K562 (cell line): ENCODE measurements around the gene CEMIP2. TPM values are rescaled to one million over a fixed set of nuclear protein-coding genes. Genes with fewer than 3 reads are reported as not detected.

Experiments used
- CBFA2T2 ChIP-seq: fragments of 450-650 bp; conservative IDR thresholded peaks from 2 replicates; pipeline ENCODE4 v1.6.1; 2017; ENCODE audit warnings: mild to moderate bottlenecking
- ETS2 ChIP-seq: IDR thresholded peaks from 2 replicates; pipeline ENCODE4 v1.6.1; 2016; ENCODE audit warnings: borderline replicate concordance, missing genetic modification characterization, mild to moderate bottlenecking, moderate library complexity, missing compliant biosample characterization; ENCODE audit not compliant: poor library complexity, severe bottlenecking
- FOXK2 ChIP-seq, 2 experiments: fragments of 450-650 bp; IDR thresholded peaks in 1 of 2; conservative IDR thresholded peaks in 1 of 2; 2 replicates each; pipeline ENCODE4 v1.6.1; 2016; ENCODE audit warnings: low read depth in 2 of 2, mild to moderate bottlenecking in 1 of 2
- GTF2F1 ChIP-seq: IDR thresholded peaks from 2 replicates; pipeline ENCODE4 v1.6.1; 2011; ENCODE audit warnings: low read depth, low read length, improper control_type of control experiment
- HDAC2 ChIP-seq: fragments of 450-650 bp; IDR thresholded peaks from 2 replicates; pipeline ENCODE4 v1.6.1; 2016; ENCODE audit warnings: mild to moderate bottlenecking
- HES1 ChIP-seq: fragments of 450-650 bp; IDR thresholded peaks from 2 replicates; pipeline ENCODE4 v1.6.1; 2016; ENCODE audit warnings: low read depth, mild to moderate bottlenecking, moderate library complexity
- KHSRP ChIP-seq: fragments of 450-650 bp; IDR thresholded peaks from 2 replicates; pipeline ENCODE4 v1.6.1; 2017
- MIER1 ChIP-seq: fragments of 450-650 bp; IDR thresholded peaks from 2 replicates; pipeline ENCODE4 v1.6.1; 2016; ENCODE audit warnings: antibody characterized with exemption, mild to moderate bottlenecking, low read depth
- NCOR1 ChIP-seq: fragments of 450-650 bp; IDR thresholded peaks from 2 replicates; pipeline ENCODE4 v1.6.1; 2016; ENCODE audit warnings: mild to moderate bottlenecking, moderate library complexity
- NFIC ChIP-seq: fragments of 450-650 bp; IDR thresholded peaks from 2 replicates; pipeline ENCODE4 v1.6.1; 2017; ENCODE audit warnings: mild to moderate bottlenecking, inconsistent platforms
- PYGO2 ChIP-seq: fragments of 450-650 bp; IDR thresholded peaks from 2 replicates; pipeline ENCODE4 v1.6.1; 2016; ENCODE audit warnings: mild to moderate bottlenecking, missing genetic modification characterization, moderate library complexity, missing compliant biosample characterization
- RNF2 ChIP-seq: sonication (generic); IDR thresholded peaks from 2 replicates; pipeline ENCODE4 v1.6.1; 2016
- SIN3B ChIP-seq: fragments of 450-650 bp; IDR thresholded peaks from 2 replicates; pipeline ENCODE4 v1.6.1; 2017; ENCODE audit warnings: low read depth, mild to moderate bottlenecking, moderate library complexity
- STAG1 ChIP-seq: sonication (generic); formaldehyde crosslinking; IDR thresholded peaks from 2 replicates; pipeline ENCODE4 v1.5.0; 2020; ENCODE audit warnings: missing genetic modification reagents, borderline replicate concordance
- TBL1XR1 ChIP-seq, 2 experiments: IDR thresholded peaks; 2 replicates each; pipeline ENCODE4 v1.6.1; 2012; ENCODE audit warnings: improper control_type of control experiment in 2 of 2, low read length in 2 of 2, mild to moderate bottlenecking in 1 of 2
- TGIF2 ChIP-seq: sonication (generic); formaldehyde crosslinking; IDR thresholded peaks from 2 replicates; pipeline ENCODE4 v1.8.1; 2022; ENCODE audit warnings: mild to moderate bottlenecking, missing genetic modification reagents, moderate library complexity
- TSHZ1 ChIP-seq: fragments of 250-450 bp; sonication (Bioruptor Pico); IDR thresholded peaks from 2 replicates; pipeline ENCODE4 v1.4.0; 2020; ENCODE audit warnings: mild to moderate bottlenecking, moderate library complexity
- ZBTB7A ChIP-seq: IDR thresholded peaks from 2 replicates; pipeline ENCODE4 v1.6.1; 2011; ENCODE audit warnings: low read depth, mild to moderate bottlenecking, low read length, moderate library complexity, borderline replicate concordance; ENCODE audit not compliant: control insufficient read depth
- ZBTB8A ChIP-seq: fragments of 450-650 bp; IDR thresholded peaks from 2 replicates; pipeline ENCODE4 v1.6.1; 2018; ENCODE audit warnings: mild to moderate bottlenecking, moderate library complexity; ENCODE audit not compliant: partially characterized antibody
- ZNF121 ChIP-seq: sonication (generic); formaldehyde crosslinking; conservative IDR thresholded peaks from 2 replicates; pipeline ENCODE4 v1.8.0; 2022; ENCODE audit warnings: missing genetic modification reagents
- ZNF274 ChIP-seq: IDR thresholded peaks from 2 replicates; pipeline ENCODE4 v1.6.1; 2011; ENCODE audit warnings: low read depth, mild to moderate bottlenecking, low read length, moderate library complexity, borderline replicate concordance
- ZNF444 ChIP-seq: fragments of 250-450 bp; sonication (Bioruptor Pico); IDR thresholded peaks from 2 replicates; pipeline ENCODE4 v1.4.0; 2020; ENCODE audit warnings: mild to moderate bottlenecking, moderate library complexity
- ZNF655 ChIP-seq: fragments of 250-450 bp; sonication (Bioruptor Pico); IDR thresholded peaks from 2 replicates; pipeline ENCODE4 v1.5.0; 2021
- ZNF79 ChIP-seq: fragments of 250-450 bp; sonication (Bioruptor Pico); IDR thresholded peaks from 2 replicates; pipeline ENCODE4 v1.4.0; 2020; ENCODE audit warnings: low read depth, mild to moderate bottlenecking, moderate library complexity
- polyA plus RNA-seq, 8 experiments: library from polyadenylated mRNA; depleted of rRNA in 4 of 8; stranded (reverse) in 5 of 8; unstranded in 3 of 8; fragments of >200 nt; fragmentation: Nextera tagmentation in 2 of 8; fragmentation: Illumina TruSeq in 1 of 8; extraction: Ambion mirVana in 2 of 8; extraction: Trizol in 1 of 8; gene quantifications; 2 replicates each; pipeline versions ENCODE4 v1.2.1 to v1.2.3, GENCODE V29; 2011 to 2014; ENCODE audit warnings: inconsistent platforms in 1 of 8, missing spikeins in 1 of 8
- total RNA-seq, 7 experiments: library from RNA; depleted of rRNA in 6 of 7; stranded (reverse); fragments of >200 nt in 6 of 7; fragmentation: Illumina TruSeq in 2 of 7; extraction: Trizol in 2 of 7; gene quantifications; 2 replicates each; pipeline versions ENCODE4 v1.2.1 to v1.2.3, GENCODE V29; 2011 to 2021; ENCODE audit warnings: low replicate concordance in 1 of 7

Gene CEMIP2
- total and polyA plus RNA-seq, 9 of the 15 experiments (the other 6 are each of a cell fraction or from before 2014, with no cell fraction given), result 5.4 to 29.9 (median 14.2) TPM

GRCh38 chr9:71741926-71742648 is 26.2 kb downstream of the CEMIP2 start (continued):
- TF ChIP-seq PYGO2 (peak; percentile 64; the same call in 1 of the 2 replicates), GTF2F1 (no peak), ZNF79 (no peak), NCOR1 (peak; percentile 90), RNF2 (peak; percentile 66; the same call in 1 of the 2 replicates), ZNF274 (no peak), NFIC (peak; percentile 78), ZNF655 (CRISPR knock-in tag) (no peak), SIN3B (no peak), TBL1XR1 (IDR thresholded peaks at IDR 0.05; ENCODE audit: low read length in 2 of 2) (peak in 1 of 2 experiments; percentile 69; a peak in 1 of 4 replicates), HDAC2 (0 out of 2 replicates have a peak, but pooled peaks have one; percentile 14), TGIF2 (no peak), ETS2 (tag) (no peak), CBFA2T2 (peak; percentile 91), FOXK2 (conservative IDR thresholded peaks at IDR 0.05 in 1 of 2, IDR thresholded peaks at IDR 0.05 in 1 of 2; ENCODE audit: low read depth in 2 of 2) (peak; percentile 15 to 33; a peak in 1 of 4 replicates), KHSRP (no peak), MIER1 (no peak), ZBTB7A (no peak), HES1 (peak; percentile 62; the same call in 1 of the 2 replicates), TSHZ1 (CRISPR knock-in tag) (no peak), ZBTB8A (no peak), STAG1 (no peak), ZNF121 (no peak), ZNF444 (CRISPR knock-in tag) (no peak)
